ENCODE results near the gene FKBP5. TPM values are rescaled to one million over a fixed set of nuclear protein-coding genes. Genes with fewer than 3 reads are reported as not detected.

FKBP5 gene
- total and polyA plus RNA-seq, 2 donors from 2014 or later: 45.6 to 267 TPM

DNA sequence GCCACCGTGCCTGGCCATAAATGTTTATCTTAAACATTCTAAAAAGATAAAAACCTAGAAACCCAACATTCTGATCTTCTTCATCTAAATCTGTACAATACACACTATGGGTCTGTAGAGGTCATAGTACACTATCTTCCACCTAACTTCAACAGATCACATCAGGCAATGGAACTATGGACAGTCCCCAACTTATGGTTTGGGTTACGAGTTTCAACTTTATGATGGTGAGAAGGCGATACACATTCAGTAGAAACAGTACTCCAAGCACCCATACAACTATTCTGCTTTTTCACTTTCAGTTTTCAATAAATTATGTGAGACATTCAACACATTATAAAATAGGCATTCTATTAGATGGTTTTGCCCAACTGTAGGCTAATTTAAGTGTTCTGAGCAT is 23.1 kb downstream of the FKBP5 start:
- no peak overlapping the region for H3K27ac ChIP-seq (ENCODE audit: low read depth in 2 of 2, low read length in 2 of 2)
- H3K9ac ChIP-seq (ENCODE audit: low read length in 3 of 3): no peak overlapping the region
- TF ChIP-seq, protein P1, sequence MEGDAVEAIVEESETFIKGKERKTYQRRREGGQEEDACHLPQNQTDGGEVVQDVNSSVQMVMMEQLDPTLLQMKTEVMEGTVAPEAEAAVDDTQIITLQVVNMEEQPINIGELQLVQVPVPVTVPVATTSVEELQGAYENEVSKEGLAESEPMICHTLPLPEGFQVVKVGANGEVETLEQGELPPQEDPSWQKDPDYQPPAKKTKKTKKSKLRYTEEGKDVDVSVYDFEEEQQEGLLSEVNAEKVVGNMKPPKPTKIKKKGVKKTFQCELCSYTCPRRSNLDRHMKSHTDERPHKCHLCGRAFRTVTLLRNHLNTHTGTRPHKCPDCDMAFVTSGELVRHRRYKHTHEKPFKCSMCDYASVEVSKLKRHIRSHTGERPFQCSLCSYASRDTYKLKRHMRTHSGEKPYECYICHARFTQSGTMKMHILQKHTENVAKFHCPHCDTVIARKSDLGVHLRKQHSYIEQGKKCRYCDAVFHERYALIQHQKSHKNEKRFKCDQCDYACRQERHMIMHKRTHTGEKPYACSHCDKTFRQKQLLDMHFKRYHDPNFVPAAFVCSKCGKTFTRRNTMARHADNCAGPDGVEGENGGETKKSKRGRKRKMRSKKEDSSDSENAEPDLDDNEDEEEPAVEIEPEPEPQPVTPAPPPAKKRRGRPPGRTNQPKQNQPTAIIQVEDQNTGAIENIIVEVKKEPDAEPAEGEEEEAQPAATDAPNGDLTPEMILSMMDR (IDR thresholded peaks at IDR 0.05; ENCODE audit: borderline replicate concordance, extremely low read depth, insufficient read depth): no peak
- no peaks in the 10 kb centered on the region for H3K9me3 ChIP-seq (ENCODE audit: control insufficient read depth in 2 of 3, insufficient read depth in 1 of 3, low read length in 3 of 3)
- no peaks in the 10 kb centered on the region for H3K27me3 ChIP-seq (ENCODE audit: control insufficient read depth, insufficient read depth, low read length)
- no peaks in the 10 kb centered on the region for H3K36me3 ChIP-seq (ENCODE audit: control insufficient read depth in 2 of 3, insufficient read depth in 3 of 3, low read length in 3 of 3)
- no peak for FAIRE-seq
- no peak for DNase-seq
- H3K4me1 ChIP-seq (ENCODE audit: control insufficient read depth in 2 of 3, insufficient read depth in 2 of 3, low read depth in 1 of 3, low read length in 3 of 3): peaks cover 2 to 6% (median 6%) of the 10 kb centered on the region in 3 donors
- no peak overlapping the region for H3K4me3 ChIP-seq (ENCODE audit: low read length in 3 of 3)
- intact Hi-C loops (cut with DNase I): no loop called here

DNA sequence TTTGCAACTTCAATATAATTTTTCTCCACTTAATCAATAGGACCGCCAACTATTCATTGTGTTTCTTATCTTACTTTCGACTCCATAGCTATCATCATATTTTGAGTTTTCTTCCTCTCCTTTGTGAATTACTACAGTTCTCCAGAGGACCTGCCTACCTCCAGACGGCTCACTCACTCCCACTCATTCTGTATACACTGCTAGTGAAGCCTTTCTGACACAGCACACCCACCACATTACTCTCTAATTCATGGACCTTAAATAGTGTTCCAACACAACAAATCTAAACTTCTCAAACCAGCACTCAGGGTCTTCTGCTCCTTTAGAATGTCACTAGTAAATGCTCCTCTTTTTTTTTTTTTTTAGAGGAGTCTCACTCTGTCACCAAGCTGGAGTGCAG is 23.8 kb downstream of the FKBP5 start:
- DNase-seq: no peak
- Histone ChIP-seq H3K36me3 (ENCODE audit: control insufficient read depth in 2 of 3, insufficient read depth in 3 of 3, low read length in 3 of 3) (no peaks in the 10 kb centered on the region), H3K27me3 (ENCODE audit: control insufficient read depth, insufficient read depth, low read length) (no peaks in the 10 kb centered on the region), H3K9ac (ENCODE audit: low read length in 3 of 3) (no peak overlapping the region), H3K9me3 (ENCODE audit: control insufficient read depth in 2 of 3, insufficient read depth in 1 of 3, low read length in 3 of 3) (no peaks in the 10 kb centered on the region), H3K4me1 (ENCODE audit: control insufficient read depth in 2 of 3, insufficient read depth in 2 of 3, low read depth in 1 of 3, low read length in 3 of 3) (peaks cover 2 to 6% (median 6%) of the 10 kb centered on the region in 3 donors), H3K27ac (ENCODE audit: low read depth in 2 of 2, low read length in 2 of 2) (no peak overlapping the region), H3K4me3 (ENCODE audit: low read length in 3 of 3) (no peak overlapping the region)
- intact Hi-C loops (cut with DNase I): no loop called here
- TF ChIP-seq, protein P1 (IDR thresholded peaks at IDR 0.05; ENCODE audit: borderline replicate concordance, extremely low read depth, insufficient read depth): no peak
- FAIRE-seq: no peak

DNA sequence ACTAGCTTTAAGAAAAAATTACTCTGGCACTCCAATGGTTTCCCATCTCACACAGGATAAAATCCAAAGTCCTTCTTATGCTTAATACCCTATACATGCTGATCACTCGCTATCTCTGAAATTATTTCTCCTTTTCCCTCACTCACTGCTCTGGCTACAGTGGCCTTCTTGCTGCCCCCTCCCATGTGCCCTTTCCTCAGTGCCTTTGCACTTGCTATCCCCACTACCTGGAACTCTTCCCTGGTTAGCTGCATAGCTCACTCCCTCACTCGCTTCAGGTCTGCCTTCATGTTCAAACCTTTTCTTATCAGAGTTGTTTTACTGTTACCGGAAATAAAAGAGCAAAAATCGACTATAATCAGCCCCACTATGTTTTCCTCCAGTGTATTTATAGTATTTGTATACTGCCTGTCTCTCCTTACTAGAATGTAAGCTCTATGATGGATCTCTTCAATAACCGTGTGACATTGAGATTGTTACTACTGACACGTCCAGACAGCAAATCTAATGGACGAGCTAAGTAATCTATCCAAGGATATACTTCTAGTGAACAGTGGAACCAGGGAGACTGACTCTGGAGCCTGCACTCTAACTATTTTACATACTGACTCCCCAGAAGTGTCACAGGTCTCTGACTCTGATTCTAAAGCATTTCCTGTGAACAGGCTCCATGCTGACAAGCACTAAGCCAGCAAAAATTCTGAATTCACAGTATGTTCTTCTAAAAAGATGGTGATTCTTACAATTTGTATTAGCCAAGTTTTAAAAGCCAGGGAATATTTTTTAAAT is 25.1 kb downstream of the FKBP5 start:
- DNase-seq (peak in 2 of 5 donors; percentile 44 to 65), FAIRE-seq (no peak)
- TF ChIP-seq, protein P1 (IDR thresholded peaks at IDR 0.05; ENCODE audit: borderline replicate concordance, extremely low read depth, insufficient read depth): no peak
- Histone ChIP-seq H3K4me1 (ENCODE audit: control insufficient read depth in 2 of 3, insufficient read depth in 2 of 3, low read depth in 1 of 3, low read length in 3 of 3) (peaks cover 0 to 6% (median 2%) of the 10 kb centered on the region in 3 donors), H3K9ac (ENCODE audit: low read length in 3 of 3) (no peak overlapping the region), H3K27ac (ENCODE audit: low read depth in 2 of 2, low read length in 2 of 2) (no peak overlapping the region), H3K4me3 (ENCODE audit: low read length in 3 of 3) (no peak overlapping the region), H3K36me3 (ENCODE audit: control insufficient read depth in 2 of 3, insufficient read depth in 3 of 3, low read length in 3 of 3) (no peaks in the 10 kb centered on the region), H3K9me3 (ENCODE audit: control insufficient read depth in 2 of 3, insufficient read depth in 1 of 3, low read length in 3 of 3) (no peaks in the 10 kb centered on the region), H3K27me3 (ENCODE audit: control insufficient read depth, insufficient read depth, low read length) (no peaks in the 10 kb centered on the region)
- intact Hi-C loops (cut with DNase I): no loop called here

Data from kidney (tissue), 14 donors.